HUDEP-2 (cell line): ENCODE data around the gene ADGB.
"Not testable (repeated sequence)": the region's sequence is repeated elsewhere in the genome, so short reads cannot be mapped to it uniquely, and the experiment has no call there.

ENCODE experiments used
- DNase-seq, 76 experiments: peaks; one replicate each; lab custom pipeline; 2025; ENCODE audit not compliant: unreplicated experiment in 76 of 76; lab: John Stamatoyannopoulos, UW

Gene ADGB

GRCh38 chr6:146741609-146742008 is 142.8 kb downstream of the ADGB start:
- no peak for DNase-seq

GRCh38 chr6:146753306-146753705 is 154.5 kb downstream of the ADGB start:
- DNase-seq, result no peak

- no peak for DNase-seq
These were observed 168.9 kb downstream of the ADGB start for GRCh38 chr6:146767632-146768031.

GRCh38 chr6:146768722-146769121 is 169.9 kb downstream of the ADGB start:
- DNase-seq, result no peak

GRCh38 chr6:146770275-146770964 is 171.6 kb downstream of the ADGB start:
- DNase-seq, result no peak

GRCh38 chr6:146770965-146771735 is 172.4 kb downstream of the ADGB start:
- peak in 5 of 76 experiments; percentile 3 to 36 (median 10) for DNase-seq

GRCh38 chr6:146775220-146775619 is 176.4 kb downstream of the ADGB start:
- no peak for DNase-seq

- DNase-seq, result no peak
These were observed 183.1 kb downstream of the ADGB start for GRCh38 chr6:146781836-146782235.

- DNase-seq, result peak in 28 of 76 experiments; percentile 2 to 64 (median 25)
These were observed 186.3 kb downstream of the ADGB start for GRCh38 chr6:146785001-146785585.

GRCh38 chr6:146787876-146788508 is 189.2 kb downstream of the ADGB start:
- no peak for DNase-seq

- no peak for DNase-seq
These were observed 191.9 kb downstream of the ADGB start for GRCh38 chr6:146790561-146791091.

- DNase-seq, result no peak
These were observed 193.2 kb downstream of the ADGB start for GRCh38 chr6:146791930-146792329.

GRCh38 chr6:146793218-146793617 is 194.4 kb downstream of the ADGB start:
- DNase-seq, result not testable (repeated sequence)

- no peak for DNase-seq
These were observed 196.8 kb downstream of the ADGB start for GRCh38 chr6:146795479-146796133.

GRCh38 chr6:146803167-146803566 is 204.4 kb downstream of the ADGB start:
- not testable (repeated sequence) for DNase-seq

- DNase-seq, result no peak
These were observed 204.8 kb downstream of the ADGB start for GRCh38 chr6:146803601-146804000.

- no peak for DNase-seq
These were observed 207.0 kb downstream of the ADGB start for GRCh38 chr6:146805546-146806325.

- DNase-seq, result not testable (repeated sequence)
These were observed 210.2 kb downstream of the ADGB start for GRCh38 chr6:146809014-146809413.

- not testable (repeated sequence) for DNase-seq
These were observed 214.1 kb downstream of the ADGB start for GRCh38 chr6:146812811-146813321.
